Tibial artery (tissue), 4 donors: Measurements from ENCODE around the gene SMPD3.

Experiments used
- DNase-seq, 2 donors: peaks; one replicate each; pipeline ENCODE4 v3.0.0-alpha.2; 2019
- H3K27ac ChIP-seq, 2 donors: fragments of 200-600 bp; sonication (generic) in 1 of 2; 1 replicate in 1 of 2; 2 replicates in 1 of 2; pipeline ENCODE4 v1.5.1; 2018 to 2019; ENCODE audit warnings: mild to moderate bottlenecking in 1 of 2
- H3K27me3 ChIP-seq, 2 donors: fragments of 200-600 bp; sonication (generic) in 1 of 2; one replicate each; pipeline versions ENCODE4 v1.5.1 to v1.6.0; 2016 to 2019
- H3K36me3 ChIP-seq, 3 donors: fragments of 200-600 bp; sonication (generic) in 2 of 3; one replicate each; pipeline ENCODE4 v1.5.1; 2016 to 2019; ENCODE audit warnings: mild to moderate bottlenecking in 2 of 3
- H3K4me1 ChIP-seq, 4 donors: fragments of 200-600 bp; sonication (generic) in 2 of 4; 1 replicate in 3 of 4; 2 replicates in 1 of 4; pipeline ENCODE4 v1.5.1; 2016 to 2019
- H3K4me3 ChIP-seq, 2 donors: fragments of 200-600 bp; sonication (generic) in 1 of 2; 1 replicate in 1 of 2; 2 replicates in 1 of 2; pipeline ENCODE4 v1.5.1; 2018 to 2019; ENCODE audit warnings: mild to moderate bottlenecking in 2 of 2
- H3K9me3 ChIP-seq, 3 donors: fragments of 200-600 bp; sonication (generic) in 1 of 3; one replicate each; pipeline ENCODE4 v1.5.1; 2016 to 2019
- intact Hi-C: fragments of 100-400 bp; cut with DNase I; formaldehyde crosslinking; loops from one replicate; pipeline ENCODE4 v1.15.0; 2023; ENCODE audit warnings: low total_unique reads
- TF ChIP-seq, protein P1 (sequence below), 2 experiments: fragments of 200-600 bp in 1 of 2; fragments of 450-650 bp in 1 of 2; IDR thresholded peaks; one replicate each; pipeline ENCODE4 v1.5.1; 2017 to 2019; ENCODE audit warnings: antibody characterized with exemption in 2 of 2, mild to moderate bottlenecking in 1 of 2, moderate library complexity in 1 of 2

SMPD3 gene

GRCh38 chr16:68373528-68374245 lies 74.6 kb downstream of the SMPD3 start:
- Histone ChIP-seq H3K4me3 (no peak overlapping the region), H3K27me3 (peaks cover 0 to 18% of the 10 kb centered on the region in 2 donors), H3K27ac (no peak overlapping the region), H3K4me1 (peaks cover 0 to 6% (median 0%) of the 10 kb centered on the region in 4 donors), H3K36me3 (no peaks in the 10 kb centered on the region), H3K9me3 (no peaks in the 10 kb centered on the region)
- no peak for DNase-seq
- intact Hi-C loops = loop anchor here (1.0 kb wide), 1 partner anchor 26 kb away; no protein-coding TSS in a partner anchor
- TF ChIP-seq, protein P1, sequence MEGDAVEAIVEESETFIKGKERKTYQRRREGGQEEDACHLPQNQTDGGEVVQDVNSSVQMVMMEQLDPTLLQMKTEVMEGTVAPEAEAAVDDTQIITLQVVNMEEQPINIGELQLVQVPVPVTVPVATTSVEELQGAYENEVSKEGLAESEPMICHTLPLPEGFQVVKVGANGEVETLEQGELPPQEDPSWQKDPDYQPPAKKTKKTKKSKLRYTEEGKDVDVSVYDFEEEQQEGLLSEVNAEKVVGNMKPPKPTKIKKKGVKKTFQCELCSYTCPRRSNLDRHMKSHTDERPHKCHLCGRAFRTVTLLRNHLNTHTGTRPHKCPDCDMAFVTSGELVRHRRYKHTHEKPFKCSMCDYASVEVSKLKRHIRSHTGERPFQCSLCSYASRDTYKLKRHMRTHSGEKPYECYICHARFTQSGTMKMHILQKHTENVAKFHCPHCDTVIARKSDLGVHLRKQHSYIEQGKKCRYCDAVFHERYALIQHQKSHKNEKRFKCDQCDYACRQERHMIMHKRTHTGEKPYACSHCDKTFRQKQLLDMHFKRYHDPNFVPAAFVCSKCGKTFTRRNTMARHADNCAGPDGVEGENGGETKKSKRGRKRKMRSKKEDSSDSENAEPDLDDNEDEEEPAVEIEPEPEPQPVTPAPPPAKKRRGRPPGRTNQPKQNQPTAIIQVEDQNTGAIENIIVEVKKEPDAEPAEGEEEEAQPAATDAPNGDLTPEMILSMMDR (IDR thresholded peaks at IDR 0.05) = no peak

- no peak overlapping the region for H3K27ac ChIP-seq
These were observed 75.5 kb downstream of the SMPD3 start for GRCh38 chr16:68372806-68373205.

DNA sequence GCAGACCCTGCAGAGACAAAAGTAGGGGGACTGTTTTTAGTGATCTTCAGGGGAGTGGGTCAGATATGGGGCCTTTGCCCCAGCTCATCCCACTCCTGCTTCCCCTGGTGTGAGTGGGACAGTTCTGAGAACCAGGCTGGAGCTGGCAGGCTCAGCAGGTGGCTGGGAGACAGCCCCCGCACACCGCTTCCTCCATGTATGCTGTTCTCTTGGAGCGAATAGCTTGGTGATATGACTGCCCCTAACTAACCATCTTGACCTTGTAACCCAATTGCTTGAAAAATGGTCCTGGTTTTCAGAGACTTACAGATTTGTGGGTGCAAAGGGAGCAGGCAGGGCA lies 76.0 kb downstream of the SMPD3 start:
- TF ChIP-seq, protein P1 (IDR thresholded peaks at IDR 0.05) = no peak

More at GRCh38 chr16:68372806-68373205, 75.5 kb downstream of the SMPD3 start:
- intact Hi-C loops = no loop called here
- Histone ChIP-seq H3K36me3 (no peaks in the 10 kb centered on the region), H3K4me1 (peaks cover 0 to 3% (median 0%) of the 10 kb centered on the region in 4 donors), H3K27me3 (peaks cover 0 to 26% of the 10 kb centered on the region in 2 donors), H3K4me3 (no peak overlapping the region), H3K9me3 (no peaks in the 10 kb centered on the region)
- TF ChIP-seq, protein P1 (IDR thresholded peaks at IDR 0.05) = no peak
- no peak for DNase-seq

DNA sequence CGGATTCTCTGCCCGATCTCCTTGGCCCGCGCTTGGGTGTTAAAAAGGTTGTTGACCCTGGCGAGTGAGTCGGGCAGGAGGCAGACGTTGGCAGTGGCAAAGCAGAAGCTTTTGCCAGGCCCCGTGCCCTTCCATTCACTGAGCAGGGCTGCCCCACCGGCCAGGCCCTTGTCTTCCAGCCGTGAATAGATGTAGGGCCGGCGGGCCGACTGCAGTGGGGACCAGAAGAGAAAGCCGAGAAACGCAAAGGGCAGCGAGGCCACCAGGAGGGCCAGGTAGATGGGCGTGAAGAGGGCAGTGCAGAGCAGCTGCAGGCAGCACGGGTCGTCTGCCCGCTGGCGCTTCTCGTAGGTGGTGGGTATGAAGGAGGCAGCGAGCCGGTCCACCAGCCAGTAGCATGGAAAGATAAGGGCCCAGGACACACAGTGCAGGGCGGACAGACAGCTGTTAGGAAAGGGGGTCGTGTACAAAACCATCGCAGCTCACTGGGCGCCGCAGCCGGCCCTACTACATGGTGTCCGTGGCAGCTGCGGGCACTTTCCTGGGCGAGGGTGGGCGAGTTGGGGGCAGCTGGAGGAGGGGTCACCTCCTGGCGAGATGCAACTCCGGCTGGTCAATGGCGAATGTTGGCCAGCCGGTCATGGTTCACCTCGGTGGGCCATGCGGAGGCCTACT lies 76.5 kb downstream of the SMPD3 start:
- Histone ChIP-seq H3K4me1 (no peaks in the 10 kb centered on the region), H3K27me3 (peaks cover 0 to 32% of the 10 kb centered on the region in 2 donors), H3K9me3 (no peaks in the 10 kb centered on the region), H3K27ac (no peak overlapping the region), H3K36me3 (no peaks in the 10 kb centered on the region), H3K4me3 (no peak overlapping the region)
- DNase-seq = no peak
- TF ChIP-seq, protein P1 (IDR thresholded peaks at IDR 0.05) = no peak
- intact Hi-C loops = no loop called here

More for the DNA sequence above, 76.0 kb downstream of the SMPD3 start:
- Histone ChIP-seq H3K27ac (no peak overlapping the region), H3K4me3 (no peak overlapping the region), H3K36me3 (no peaks in the 10 kb centered on the region), H3K9me3 (no peaks in the 10 kb centered on the region), H3K4me1 (no peaks in the 10 kb centered on the region), H3K27me3 (peaks cover 0 to 31% of the 10 kb centered on the region in 2 donors)
- intact Hi-C loops = no loop called here
- no peak for DNase-seq

DNA sequence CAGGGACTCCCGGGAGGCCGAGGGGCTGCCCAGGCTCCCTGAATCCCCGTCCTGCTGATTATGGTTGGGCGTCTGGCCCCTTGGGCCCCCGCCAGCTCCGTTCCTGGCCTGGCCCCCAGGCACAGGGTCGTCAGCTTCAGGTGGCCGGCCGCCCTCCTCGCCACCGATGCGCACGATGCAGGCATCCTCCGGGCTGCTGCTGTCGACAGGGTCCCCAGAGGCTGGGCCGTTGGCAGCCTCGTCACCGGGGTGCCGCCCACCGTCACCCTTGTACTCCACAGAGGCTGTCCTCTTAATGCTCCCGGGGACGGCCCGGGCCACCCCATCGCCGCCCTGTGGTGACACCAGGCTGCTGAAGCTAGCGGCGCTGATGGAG lies 77.0 kb downstream of the SMPD3 start:
- no peak for DNase-seq
- TF ChIP-seq, protein P1 (IDR thresholded peaks at IDR 0.05) = no peak
- no peaks in the 10 kb centered on the region for H3K36me3 ChIP-seq
- H3K4me3 ChIP-seq = no peak overlapping the region
- intact Hi-C loops = no loop called here
- peaks cover 0 to 38% of the 10 kb centered on the region in 2 donors for H3K27me3 ChIP-seq
- H3K9me3 ChIP-seq = no peaks in the 10 kb centered on the region
- H3K4me1 ChIP-seq = no peaks in the 10 kb centered on the region
- no peak overlapping the region for H3K27ac ChIP-seq
